GM12874 (cell line): ENCODE data around the gene ZNF281.

Source experiments
- TF ChIP-seq, protein P1 (sequence below): IDR thresholded peaks from 2 replicates; pipeline ENCODE4 v1.5.1; 2011; ENCODE audit warnings: low read depth, mild to moderate bottlenecking, control low read depth, low read length, moderate library complexity; ENCODE audit not compliant: insufficient read depth

ZNF281 gene

DNA sequence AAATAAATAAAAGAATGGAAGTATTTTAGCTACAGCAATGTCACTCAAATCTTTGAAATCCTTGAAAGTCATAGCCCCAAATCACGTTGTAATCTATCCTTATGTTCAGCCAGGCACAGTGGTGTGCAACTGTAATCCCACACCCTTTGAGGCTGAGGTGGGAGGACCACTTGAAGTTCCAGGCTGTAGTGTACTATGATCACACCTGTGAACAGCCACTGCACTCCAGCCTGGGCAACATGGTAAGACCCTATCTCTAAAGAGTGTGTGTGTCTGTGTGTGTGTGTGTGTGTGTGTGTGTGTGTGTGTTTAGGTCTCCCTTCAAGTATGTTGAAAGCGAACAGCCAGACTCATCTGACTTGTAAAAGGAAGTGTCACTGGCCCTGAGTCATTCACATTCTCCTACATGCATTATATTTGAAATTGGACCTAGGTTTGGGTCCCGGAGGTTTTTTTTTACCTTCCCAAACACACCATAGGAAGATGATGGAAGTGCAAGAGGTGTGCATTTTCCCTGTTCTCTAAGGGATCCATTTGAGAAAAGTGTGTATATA is 50.1 kb downstream of the ZNF281 start:
- TF ChIP-seq, protein P1, sequence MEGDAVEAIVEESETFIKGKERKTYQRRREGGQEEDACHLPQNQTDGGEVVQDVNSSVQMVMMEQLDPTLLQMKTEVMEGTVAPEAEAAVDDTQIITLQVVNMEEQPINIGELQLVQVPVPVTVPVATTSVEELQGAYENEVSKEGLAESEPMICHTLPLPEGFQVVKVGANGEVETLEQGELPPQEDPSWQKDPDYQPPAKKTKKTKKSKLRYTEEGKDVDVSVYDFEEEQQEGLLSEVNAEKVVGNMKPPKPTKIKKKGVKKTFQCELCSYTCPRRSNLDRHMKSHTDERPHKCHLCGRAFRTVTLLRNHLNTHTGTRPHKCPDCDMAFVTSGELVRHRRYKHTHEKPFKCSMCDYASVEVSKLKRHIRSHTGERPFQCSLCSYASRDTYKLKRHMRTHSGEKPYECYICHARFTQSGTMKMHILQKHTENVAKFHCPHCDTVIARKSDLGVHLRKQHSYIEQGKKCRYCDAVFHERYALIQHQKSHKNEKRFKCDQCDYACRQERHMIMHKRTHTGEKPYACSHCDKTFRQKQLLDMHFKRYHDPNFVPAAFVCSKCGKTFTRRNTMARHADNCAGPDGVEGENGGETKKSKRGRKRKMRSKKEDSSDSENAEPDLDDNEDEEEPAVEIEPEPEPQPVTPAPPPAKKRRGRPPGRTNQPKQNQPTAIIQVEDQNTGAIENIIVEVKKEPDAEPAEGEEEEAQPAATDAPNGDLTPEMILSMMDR = no peak

DNA sequence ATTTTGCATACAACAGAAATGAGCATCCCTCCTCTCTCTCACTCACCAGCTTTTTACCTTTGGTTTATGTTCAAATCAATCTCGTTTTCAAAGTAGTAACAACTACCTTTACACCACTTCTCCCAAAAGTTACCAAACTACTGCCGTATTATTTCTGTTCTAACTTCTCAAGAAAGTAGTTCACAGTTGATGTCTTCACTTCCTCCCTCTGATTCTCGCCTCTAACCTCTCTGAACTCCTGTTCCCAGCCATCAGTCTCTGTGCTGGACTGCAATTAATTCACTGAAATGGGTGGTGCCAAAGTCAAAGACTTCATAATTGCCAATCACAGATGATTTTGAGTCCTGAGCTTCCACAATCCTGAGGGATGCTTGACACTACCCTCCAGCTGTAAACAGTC is 54.0 kb downstream of the ZNF281 start:
- TF ChIP-seq, protein P1 = no peak
